Liver (tissue), 9 donors: ENCODE measurements around the gene ACOT12. TPM values are rescaled to one million over a fixed set of nuclear protein-coding genes. Genes with fewer than 3 reads are reported as not detected.

Experiments
- DNase-seq: peaks from one replicate; pipeline ENCODE4 v3.0.0-alpha.2; 2017; ENCODE audit warnings: low spot score
- H3K27ac ChIP-seq, 2 donors: one replicate each; pipeline ENCODE4 v1.7.0; 2013; ENCODE audit warnings: inconsistent platforms in 2 of 2, low read length in 2 of 2, control low read depth in 1 of 2, low read depth in 1 of 2, mild to moderate bottlenecking in 1 of 2
- H3K27me3 ChIP-seq, 4 donors: one replicate each; pipeline versions ENCODE4 v1.6.1 to v1.7.0; 2013; ENCODE audit warnings: low read length in 3 of 4, inconsistent platforms in 1 of 4, mild to moderate bottlenecking in 1 of 4, moderate library complexity in 1 of 4; ENCODE audit not compliant: control insufficient read depth in 4 of 4, insufficient read depth in 4 of 4
- H3K36me3 ChIP-seq, 4 donors: one replicate each; pipeline versions ENCODE4 v1.6.1 to v1.7.0; 2013; ENCODE audit warnings: low read length in 3 of 4, mild to moderate bottlenecking in 3 of 4, low read depth in 1 of 4, moderate library complexity in 1 of 4; ENCODE audit not compliant: control insufficient read depth in 4 of 4, insufficient read depth in 3 of 4
- H3K4me1 ChIP-seq, 4 donors: one replicate each; pipeline versions ENCODE4 v1.6.1 to v1.7.0; 2013; ENCODE audit warnings: low read length in 3 of 4, mild to moderate bottlenecking in 3 of 4, moderate library complexity in 1 of 4; ENCODE audit not compliant: control insufficient read depth in 4 of 4, insufficient read depth in 4 of 4
- H3K4me3 ChIP-seq, 3 donors: one replicate each; pipeline versions ENCODE4 v1.6.1 to v1.7.0; 2013; ENCODE audit warnings: low read length in 3 of 3, control low read depth in 1 of 3, low read depth in 1 of 3, mild to moderate bottlenecking in 1 of 3
- H3K9ac ChIP-seq, 2 donors: one replicate each; pipeline ENCODE4 v1.7.0; 2013; ENCODE audit warnings: low read length in 2 of 2, mild to moderate bottlenecking in 2 of 2, moderate library complexity in 2 of 2, control low read depth in 1 of 2, low read depth in 1 of 2
- H3K9me3 ChIP-seq, 4 donors: one replicate each; pipeline versions ENCODE4 v1.6.1 to v1.7.0; 2013; ENCODE audit warnings: low read length in 3 of 4; ENCODE audit not compliant: control insufficient read depth in 4 of 4
- EGR1 ChIP-seq, 2 donors: IDR thresholded peaks; 2 replicates each; pipeline ENCODE4 v1.6.1; 2016 to 2018; ENCODE audit warnings: antibody characterized with exemption in 2 of 2, low read depth in 2 of 2
- FOXA2 ChIP-seq: IDR thresholded peaks from 2 replicates; pipeline ENCODE4 v1.6.1; 2016; ENCODE audit warnings: antibody characterized with exemption
- GABPA ChIP-seq, 2 donors: IDR thresholded peaks in 1 of 2; conservative IDR thresholded peaks in 1 of 2; 2 replicates each; pipeline ENCODE4 v1.6.1; 2016; ENCODE audit warnings: antibody characterized with exemption in 2 of 2, mild to moderate bottlenecking in 1 of 2, moderate library complexity in 1 of 2
- HNF4A ChIP-seq, 2 donors: conservative IDR thresholded peaks; 2 replicates each; pipeline ENCODE4 v1.6.1; 2016; ENCODE audit warnings: antibody characterized with exemption in 2 of 2, mild to moderate bottlenecking in 2 of 2
- HNF4G ChIP-seq: IDR thresholded peaks from 2 replicates; pipeline ENCODE4 v1.6.1; 2016; ENCODE audit warnings: antibody characterized with exemption
- JUND ChIP-seq, 2 donors: IDR thresholded peaks; 2 replicates each; pipeline ENCODE4 v1.6.1; 2016; ENCODE audit warnings: antibody characterized with exemption in 2 of 2
- NR2F2 ChIP-seq: IDR thresholded peaks from 2 replicates; pipeline ENCODE4 v1.6.1; 2016; ENCODE audit warnings: antibody characterized with exemption
- RAD21 ChIP-seq, 2 donors: IDR thresholded peaks; 2 replicates each; pipeline ENCODE4 v1.6.1; 2016; ENCODE audit warnings: antibody characterized with exemption in 2 of 2, mild to moderate bottlenecking in 2 of 2
- SP1 ChIP-seq: IDR thresholded peaks from 2 replicates; pipeline ENCODE4 v1.6.1; 2018; ENCODE audit warnings: antibody characterized with exemption, mild to moderate bottlenecking
- TAF1 ChIP-seq: conservative IDR thresholded peaks from 2 replicates; pipeline ENCODE4 v1.6.1; 2016; ENCODE audit warnings: antibody characterized with exemption, mild to moderate bottlenecking
- YY1 ChIP-seq: IDR thresholded peaks from 2 replicates; pipeline ENCODE4 v1.6.1; 2016; ENCODE audit warnings: antibody characterized with exemption, mild to moderate bottlenecking
- ZBTB33 ChIP-seq: IDR thresholded peaks from 2 replicates; pipeline ENCODE4 v1.6.1; 2016; ENCODE audit warnings: antibody characterized with exemption
- WGBS: extraction: QIAGEN DNeasy Blood & Tissue Kit; methylation state at CpG from one replicate; pipeline ENCODE4 v1.1.7; 2013; 5-methylcytosine and 5-hydroxymethylcytosine counted together
- polyA plus RNA-seq, 2 donors: library from polyadenylated mRNA; stranded (reverse) in 1 of 2; unstranded in 1 of 2; fragments of 200-250 nt in 1 of 2; fragments of >200 nt in 1 of 2; fragmentation: Nextera tagmentation in 1 of 2; extraction: Ambion mirVana in 1 of 2; gene quantifications; one replicate each; pipeline versions ENCODE4 v1.2.1 to v1.2.3, GENCODE V29; 2013 to 2015
- total RNA-seq, 2 donors: library from RNA; depleted of rRNA; stranded (reverse); fragments of >200 nt; gene quantifications; one replicate each; pipeline ENCODE4 v1.2.3, GENCODE V29; 2014
- TF ChIP-seq, protein P1 (sequence below): IDR thresholded peaks from 2 replicates; pipeline ENCODE4 v1.6.1; 2016; ENCODE audit warnings: antibody characterized with exemption
- TF ChIP-seq, protein P2 (sequence below): IDR thresholded peaks from 2 replicates; pipeline ENCODE4 v1.6.1; 2016; ENCODE audit warnings: antibody characterized with exemption, mild to moderate bottlenecking
- donor health status: healthy.
- donor health status: healthy.
- donor health status: healthy.
- donor health status: healthy.
- donor health status: healthy.

ACOT12 gene
- total and polyA plus RNA-seq, 4 donors: 16.9 to 76.4 (median 38.8) TPM

GRCh38 chr5:81292130-81292529, 101.8 kb downstream of the ACOT12 start:
- no peak overlapping the region for H3K4me3 ChIP-seq
- 89% methylated on average over 2 of the region's 2 CpGs for WGBS
- no peak for TF ChIP-seq HNF4G
- TF ChIP-seq JUND (IDR thresholded peaks at IDR 0.05): no peak
- TF ChIP-seq HNF4A (conservative IDR thresholded peaks at IDR 0.05): no peak
- TF ChIP-seq, protein P1, sequence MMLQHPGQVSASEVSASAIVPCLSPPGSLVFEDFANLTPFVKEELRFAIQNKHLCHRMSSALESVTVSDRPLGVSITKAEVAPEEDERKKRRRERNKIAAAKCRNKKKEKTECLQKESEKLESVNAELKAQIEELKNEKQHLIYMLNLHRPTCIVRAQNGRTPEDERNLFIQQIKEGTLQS: no peak
- TF ChIP-seq YY1: no peak
- no peak for TF ChIP-seq FOXA2
- TF ChIP-seq, protein P2, sequence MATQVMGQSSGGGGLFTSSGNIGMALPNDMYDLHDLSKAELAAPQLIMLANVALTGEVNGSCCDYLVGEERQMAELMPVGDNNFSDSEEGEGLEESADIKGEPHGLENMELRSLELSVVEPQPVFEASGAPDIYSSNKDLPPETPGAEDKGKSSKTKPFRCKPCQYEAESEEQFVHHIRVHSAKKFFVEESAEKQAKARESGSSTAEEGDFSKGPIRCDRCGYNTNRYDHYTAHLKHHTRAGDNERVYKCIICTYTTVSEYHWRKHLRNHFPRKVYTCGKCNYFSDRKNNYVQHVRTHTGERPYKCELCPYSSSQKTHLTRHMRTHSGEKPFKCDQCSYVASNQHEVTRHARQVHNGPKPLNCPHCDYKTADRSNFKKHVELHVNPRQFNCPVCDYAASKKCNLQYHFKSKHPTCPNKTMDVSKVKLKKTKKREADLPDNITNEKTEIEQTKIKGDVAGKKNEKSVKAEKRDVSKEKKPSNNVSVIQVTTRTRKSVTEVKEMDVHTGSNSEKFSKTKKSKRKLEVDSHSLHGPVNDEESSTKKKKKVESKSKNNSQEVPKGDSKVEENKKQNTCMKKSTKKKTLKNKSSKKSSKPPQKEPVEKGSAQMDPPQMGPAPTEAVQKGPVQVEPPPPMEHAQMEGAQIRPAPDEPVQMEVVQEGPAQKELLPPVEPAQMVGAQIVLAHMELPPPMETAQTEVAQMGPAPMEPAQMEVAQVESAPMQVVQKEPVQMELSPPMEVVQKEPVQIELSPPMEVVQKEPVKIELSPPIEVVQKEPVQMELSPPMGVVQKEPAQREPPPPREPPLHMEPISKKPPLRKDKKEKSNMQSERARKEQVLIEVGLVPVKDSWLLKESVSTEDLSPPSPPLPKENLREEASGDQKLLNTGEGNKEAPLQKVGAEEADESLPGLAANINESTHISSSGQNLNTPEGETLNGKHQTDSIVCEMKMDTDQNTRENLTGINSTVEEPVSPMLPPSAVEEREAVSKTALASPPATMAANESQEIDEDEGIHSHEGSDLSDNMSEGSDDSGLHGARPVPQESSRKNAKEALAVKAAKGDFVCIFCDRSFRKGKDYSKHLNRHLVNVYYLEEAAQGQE: no peak
- no peak for TF ChIP-seq RAD21 (IDR thresholded peaks at IDR 0.05)
- no peak for TF ChIP-seq GABPA (IDR thresholded peaks at IDR 0.05 in 1 of 2, conservative IDR thresholded peaks at IDR 0.05 in 1 of 2)
- no peak for TF ChIP-seq TAF1
- no peak for TF ChIP-seq NR2F2
- TF ChIP-seq EGR1 (IDR thresholded peaks at IDR 0.05; ENCODE audit: low read depth in 2 of 2): no peak
- TF ChIP-seq ZBTB33: no peak
- TF ChIP-seq SP1: no peak
- peaks cover 0 to 12% (median 5%) of the 10 kb centered on the region in 4 donors for H3K9me3 ChIP-seq
- no peaks in the 10 kb centered on the region for H3K4me1 ChIP-seq
- peaks cover 0 to 5% (median under 1%) of the 10 kb centered on the region in 4 donors for H3K36me3 ChIP-seq
- no peak overlapping the region for H3K9ac ChIP-seq
- no peak for DNase-seq
- no peaks in the 10 kb centered on the region for H3K27me3 ChIP-seq
- H3K27ac ChIP-seq: no peak overlapping the region

GRCh38 chr5:81290146-81290545, 103.8 kb downstream of the ACOT12 start:
- H3K4me3 ChIP-seq: no peak overlapping the region
- peaks cover 0 to 12% (median 5%) of the 10 kb centered on the region in 4 donors for H3K9me3 ChIP-seq
- DNase-seq: no peak
- H3K27me3 ChIP-seq: no peaks in the 10 kb centered on the region
- WGBS: 94% methylated on average over 1 of the region's 1 CpG
- H3K36me3 ChIP-seq: peaks cover 0 to 11% (median under 1%) of the 10 kb centered on the region in 4 donors
- no peak overlapping the region for H3K9ac ChIP-seq
- H3K4me1 ChIP-seq: peaks cover 0 to 2% (median 0%) of the 10 kb centered on the region in 4 donors
- TF ChIP-seq JUND (IDR thresholded peaks at IDR 0.05) (no peak), HNF4G (no peak)
- H3K27ac ChIP-seq: no peak overlapping the region
